ENCODE measurements around the gene CCDC40.

Gene CCDC40

GRCh38 chr17:80029258-80029974 is 7.0 kb upstream of the CCDC40 start:
- Histone ChIP-seq H3K9ac (ENCODE audit: low read depth in 1 of 2, low read length in 2 of 2) (no peak overlapping the region), H3K27me3 (ENCODE audit: control insufficient read depth in 1 of 2, insufficient read depth in 2 of 2, low read length in 2 of 2) (no peaks in the 10 kb centered on the region), H3K27ac (ENCODE audit: low read depth, low read length) (no peak overlapping the region), H3K4me3 (ENCODE audit: low read depth in 1 of 2, low read length in 2 of 2) (no peak overlapping the region), H3K9me3 (ENCODE audit: control insufficient read depth in 1 of 2, low read length in 2 of 2) (no peaks in the 10 kb centered on the region), H3K4me1 (ENCODE audit: control insufficient read depth in 1 of 2, insufficient read depth in 2 of 2, low read length in 2 of 2) (peaks cover 32 to 47% of the 10 kb centered on the region in 2 donors), H3K36me3 (ENCODE audit: control insufficient read depth in 1 of 2, insufficient read depth in 2 of 2, low read length in 2 of 2) (no peaks in the 10 kb centered on the region)

GRCh38 chr17:80030730-80031410 is 5.6 kb upstream of the CCDC40 start:
- Histone ChIP-seq H3K4me1 (ENCODE audit: control insufficient read depth in 1 of 2, insufficient read depth in 2 of 2, low read length in 2 of 2) (peaks cover 31 to 46% of the 10 kb centered on the region in 2 donors), H3K27ac (ENCODE audit: low read depth, low read length) (peak overlapping the region; percentile 45)

GRCh38 chr17:80031691-80032430 is 4.6 kb upstream of the CCDC40 start:
- H3K27ac ChIP-seq (ENCODE audit: low read depth, low read length) = no peak overlapping the region
- no peak overlapping the region for H3K9ac ChIP-seq (ENCODE audit: low read depth in 1 of 2, low read length in 2 of 2)
- no peak overlapping the region for H3K4me3 ChIP-seq (ENCODE audit: low read depth in 1 of 2, low read length in 2 of 2)
- H3K9me3 ChIP-seq (ENCODE audit: control insufficient read depth in 1 of 2, low read length in 2 of 2) = no peaks in the 10 kb centered on the region
- H3K4me1 ChIP-seq (ENCODE audit: control insufficient read depth in 1 of 2, insufficient read depth in 2 of 2, low read length in 2 of 2) = peaks cover 31 to 42% of the 10 kb centered on the region in 2 donors
- H3K27me3 ChIP-seq (ENCODE audit: control insufficient read depth in 1 of 2, insufficient read depth in 2 of 2, low read length in 2 of 2) = no peaks in the 10 kb centered on the region
- H3K36me3 ChIP-seq (ENCODE audit: control insufficient read depth in 1 of 2, insufficient read depth in 2 of 2, low read length in 2 of 2) = no peaks in the 10 kb centered on the region

More at GRCh38 chr17:80030730-80031410, 5.6 kb upstream of the CCDC40 start:
- Histone ChIP-seq H3K9ac (ENCODE audit: low read depth in 1 of 2, low read length in 2 of 2) (peak overlapping the region in 1 of 2 donors; percentile 51), H3K36me3 (ENCODE audit: control insufficient read depth in 1 of 2, insufficient read depth in 2 of 2, low read length in 2 of 2) (no peaks in the 10 kb centered on the region), H3K27me3 (ENCODE audit: control insufficient read depth in 1 of 2, insufficient read depth in 2 of 2, low read length in 2 of 2) (no peaks in the 10 kb centered on the region), H3K9me3 (ENCODE audit: control insufficient read depth in 1 of 2, low read length in 2 of 2) (no peaks in the 10 kb centered on the region), H3K4me3 (ENCODE audit: low read depth in 1 of 2, low read length in 2 of 2) (peak overlapping the region in 1 of 2 donors; percentile 16)

- no peaks in the 10 kb centered on the region for H3K9me3 ChIP-seq (ENCODE audit: control insufficient read depth in 1 of 2, low read length in 2 of 2)
- peaks cover 31 to 46% of the 10 kb centered on the region in 2 donors for H3K4me1 ChIP-seq (ENCODE audit: control insufficient read depth in 1 of 2, insufficient read depth in 2 of 2, low read length in 2 of 2)
- no peaks in the 10 kb centered on the region for H3K36me3 ChIP-seq (ENCODE audit: control insufficient read depth in 1 of 2, insufficient read depth in 2 of 2, low read length in 2 of 2)
- H3K27ac ChIP-seq (ENCODE audit: low read depth, low read length) = no peak overlapping the region
- no peak overlapping the region for H3K4me3 ChIP-seq (ENCODE audit: low read depth in 1 of 2, low read length in 2 of 2)
- no peak overlapping the region for H3K9ac ChIP-seq (ENCODE audit: low read depth in 1 of 2, low read length in 2 of 2)
- H3K27me3 ChIP-seq (ENCODE audit: control insufficient read depth in 1 of 2, insufficient read depth in 2 of 2, low read length in 2 of 2) = no peaks in the 10 kb centered on the region
These were observed 3.7 kb upstream of the CCDC40 start for GRCh38 chr17:80032614-80033171.

GRCh38 chr17:80033840-80034239 is 2.6 kb upstream of the CCDC40 start:
- Histone ChIP-seq H3K4me3 (ENCODE audit: low read depth in 1 of 2, low read length in 2 of 2) (peak overlapping the region in 1 of 2 donors; percentile 78), H3K27ac (ENCODE audit: low read depth, low read length) (no peak overlapping the region), H3K4me1 (ENCODE audit: control insufficient read depth in 1 of 2, insufficient read depth in 2 of 2, low read length in 2 of 2) (peaks cover 28 to 43% of the 10 kb centered on the region in 2 donors), H3K36me3 (ENCODE audit: control insufficient read depth in 1 of 2, insufficient read depth in 2 of 2, low read length in 2 of 2) (no peaks in the 10 kb centered on the region), H3K9me3 (ENCODE audit: control insufficient read depth in 1 of 2, low read length in 2 of 2) (no peaks in the 10 kb centered on the region), H3K9ac (ENCODE audit: low read depth in 1 of 2, low read length in 2 of 2) (no peak overlapping the region), H3K27me3 (ENCODE audit: control insufficient read depth in 1 of 2, insufficient read depth in 2 of 2, low read length in 2 of 2) (no peaks in the 10 kb centered on the region)

- Histone ChIP-seq H3K9ac (ENCODE audit: low read depth in 1 of 2, low read length in 2 of 2) (peak overlapping the region; percentile 53 to 69), H3K9me3 (ENCODE audit: control insufficient read depth in 1 of 2, low read length in 2 of 2) (no peaks in the 10 kb centered on the region)
These were observed 1.4 kb upstream of the CCDC40 start for GRCh38 chr17:80034791-80035686.

GRCh38 chr17:80035687-80035936 is 830 bp upstream of the CCDC40 start, which contains the start of gene TBC1D16:
Gene TBC1D16 (minus strand): TSS chr17:80035872. CDS start chr17:80013547, 22,325 bp downstream.
- H3K36me3 ChIP-seq (ENCODE audit: control insufficient read depth in 1 of 2, insufficient read depth in 2 of 2, low read length in 2 of 2) = no peaks in the 10 kb centered on the region
- peaks cover 11 to 25% of the 10 kb centered on the region in 2 donors for H3K4me1 ChIP-seq (ENCODE audit: control insufficient read depth in 1 of 2, insufficient read depth in 2 of 2, low read length in 2 of 2)
- no peaks in the 10 kb centered on the region for H3K9me3 ChIP-seq (ENCODE audit: control insufficient read depth in 1 of 2, low read length in 2 of 2)
- H3K27ac ChIP-seq (ENCODE audit: low read depth, low read length) = peak within 1 kb of the TSS; percentile 84
- H3K27me3 ChIP-seq (ENCODE audit: control insufficient read depth in 1 of 2, insufficient read depth in 2 of 2, low read length in 2 of 2) = no peaks in the 10 kb centered on the region
- H3K4me3 ChIP-seq (ENCODE audit: low read depth in 1 of 2, low read length in 2 of 2) = peak within 1 kb of the TSS; percentile 81 to 86
- peak within 1 kb of the TSS; percentile 70 to 80 for H3K9ac ChIP-seq (ENCODE audit: low read depth in 1 of 2, low read length in 2 of 2)

More at GRCh38 chr17:80034791-80035686, 1.4 kb upstream of the CCDC40 start:
- H3K4me3 ChIP-seq (ENCODE audit: low read depth in 1 of 2, low read length in 2 of 2) = peak overlapping the region; percentile 78 to 81
- H3K27ac ChIP-seq (ENCODE audit: low read depth, low read length) = peak overlapping the region; percentile 62
- no peaks in the 10 kb centered on the region for H3K27me3 ChIP-seq (ENCODE audit: control insufficient read depth in 1 of 2, insufficient read depth in 2 of 2, low read length in 2 of 2)
- peaks cover 17 to 31% of the 10 kb centered on the region in 2 donors for H3K4me1 ChIP-seq (ENCODE audit: control insufficient read depth in 1 of 2, insufficient read depth in 2 of 2, low read length in 2 of 2)
- H3K36me3 ChIP-seq (ENCODE audit: control insufficient read depth in 1 of 2, insufficient read depth in 2 of 2, low read length in 2 of 2) = no peaks in the 10 kb centered on the region

- H3K36me3 ChIP-seq (ENCODE audit: control insufficient read depth in 1 of 2, insufficient read depth in 2 of 2, low read length in 2 of 2) = no peaks in the 10 kb centered on the region
- H3K27me3 ChIP-seq (ENCODE audit: control insufficient read depth in 1 of 2, insufficient read depth in 2 of 2, low read length in 2 of 2) = no peaks in the 10 kb centered on the region
- peaks cover 6 to 15% of the 10 kb centered on the region in 2 donors for H3K4me1 ChIP-seq (ENCODE audit: control insufficient read depth in 1 of 2, insufficient read depth in 2 of 2, low read length in 2 of 2)
- peak overlapping the region; percentile 70 to 80 for H3K9ac ChIP-seq (ENCODE audit: low read depth in 1 of 2, low read length in 2 of 2)
- no peaks in the 10 kb centered on the region for H3K9me3 ChIP-seq (ENCODE audit: control insufficient read depth in 1 of 2, low read length in 2 of 2)
- H3K4me3 ChIP-seq (ENCODE audit: low read depth in 1 of 2, low read length in 2 of 2) = peak overlapping the region; percentile 77 to 86
- H3K27ac ChIP-seq (ENCODE audit: low read depth, low read length) = peak overlapping the region; percentile 32
These were observed 454 bp downstream of the CCDC40 start for GRCh38 chr17:80036715-80037477.

GRCh38 chr17:80043963-80044362 is 7.5 kb downstream of the CCDC40 start:
- Histone ChIP-seq H3K27ac (ENCODE audit: low read depth, low read length) (no peak overlapping the region), H3K4me3 (ENCODE audit: low read depth in 1 of 2, low read length in 2 of 2) (no peak overlapping the region), H3K27me3 (ENCODE audit: control insufficient read depth in 1 of 2, insufficient read depth in 2 of 2, low read length in 2 of 2) (no peaks in the 10 kb centered on the region), H3K36me3 (ENCODE audit: control insufficient read depth in 1 of 2, insufficient read depth in 2 of 2, low read length in 2 of 2) (no peaks in the 10 kb centered on the region), H3K9ac (ENCODE audit: low read depth in 1 of 2, low read length in 2 of 2) (no peak overlapping the region), H3K9me3 (ENCODE audit: control insufficient read depth in 1 of 2, low read length in 2 of 2) (no peaks in the 10 kb centered on the region), H3K4me1 (ENCODE audit: control insufficient read depth in 1 of 2, insufficient read depth in 2 of 2, low read length in 2 of 2) (peaks cover 0 to 3% of the 10 kb centered on the region in 2 donors)
